Right lobe of liver (tissue), 6 donors: ENCODE results near the gene CELA3B. TPM values are rescaled to one million over a fixed set of nuclear protein-coding genes. Genes with fewer than 3 reads are reported as not detected.
"Not testable (repeated sequence)": the region's sequence is repeated elsewhere in the genome, so short reads cannot be mapped to it uniquely, and the experiment has no call there.

Experiments
- ATAC-seq, 4 donors: fragments of 200-7000 bp; cut with Tn5 transposase; one replicate each; pipeline ENCODE4 v1.9.1; 2020; ENCODE audit warnings: mild to moderate bottlenecking in 4 of 4, moderate library complexity in 4 of 4
- DNase-seq, 3 donors: peaks; one replicate each; pipeline ENCODE4 v3.0.0-alpha.2; 2020
- H3K27ac ChIP-seq, 3 donors: fragments of 200-600 bp; one replicate each; pipeline ENCODE4 v1.8.0; 2022
- H3K27me3 ChIP-seq, 2 donors: fragments of 200-600 bp; one replicate each; pipeline ENCODE4 v1.8.0; 2022
- H3K36me3 ChIP-seq, 4 donors: fragments of 200-600 bp; sonication (generic) in 1 of 4; one replicate each; pipeline versions ENCODE4 v1.5.1 to v1.8.0; 2017 to 2022; ENCODE audit warnings: control low read depth in 1 of 4
- H3K4me1 ChIP-seq, 4 donors: fragments of 200-600 bp; sonication (generic) in 1 of 4; one replicate each; pipeline versions ENCODE4 v1.5.1 to v1.8.0; 2017 to 2022; ENCODE audit warnings: control low read depth in 1 of 4
- H3K4me3 ChIP-seq, 3 donors: fragments of 200-600 bp; one replicate each; pipeline ENCODE4 v1.8.0; 2022
- H3K9me3 ChIP-seq, 4 donors: fragments of 200-600 bp; sonication (generic) in 1 of 4; one replicate each; pipeline versions ENCODE4 v1.5.1 to v1.8.0; 2017 to 2022; ENCODE audit warnings: control low read depth in 1 of 4
- WGBS: methylation state at CpG from one replicate; pipeline ENCODE4 v1.1.6; 2018; ENCODE audit warnings: low coverage, low lambda C conversion rate; ENCODE audit not compliant: insufficient coverage; ENCODE audit errors: missing lambda C conversion rate; 5-methylcytosine and 5-hydroxymethylcytosine counted together
- intact Hi-C, 2 donors: fragments of 100-400 bp; cut with DNase I; formaldehyde crosslinking; loops; one replicate each; pipeline versions ENCODE4 v1.11.2 to v1.14.1; 2022
- total RNA-seq, 6 experiments: library from RNA; depleted of rRNA in 2 of 6; stranded (reverse); fragments of >200 nt in 2 of 6; fragmentation: NEBNext Ultra II Directional in 3 of 6; extraction: Animal tissue kit (Norgen Biotek cat#: 25700) in 3 of 6; gene quantifications; one replicate each; pipeline versions ENCODE4 v1.1.0 to v1.2.4, GENCODE V29; 2016 to 2023
- donor health status: DM: no; HTN: yes; CAD: no.
- donor health status: DM: no; HTN: no; CAD: no.
- donor health status: DM: no; HTN: no; CAD: no.
- donor health status: DM: no; HTN: yes; CAD: no.
- donor health status: DM: no; HTN: yes; CAD: no.

Gene CELA3B
- total RNA-seq, 6 experiments from 2014 or later = not detected

- H3K4me3 ChIP-seq, H3K36me3 ChIP-seq, H3K27me3 ChIP-seq, DNase-seq, intact Hi-C loops, H3K27ac ChIP-seq, H3K9me3 ChIP-seq, H3K4me1 ChIP-seq: not testable (repeated sequence)
- WGBS = no CpG with 5 or more reads among the region's 4 CpGs
- peak in 1 of 4 donors; percentile 25 for ATAC-seq
Observed at GRCh38 chr1:21981253-21981652, 4.4 kb downstream of the CELA3B start.

- H3K36me3 ChIP-seq, H3K27ac ChIP-seq, H3K4me3 ChIP-seq, H3K9me3 ChIP-seq, DNase-seq, intact Hi-C loops, H3K27me3 ChIP-seq, ATAC-seq, H3K4me1 ChIP-seq: not testable (repeated sequence)
- WGBS = 83% methylated on average over 6 of the region's 6 CpGs
Observed at GRCh38 chr1:21982122-21982521, 5.3 kb downstream of the CELA3B start.

GRCh38 chr1:21983539-21983938 lies 6.7 kb downstream of the CELA3B start:
- H3K36me3 ChIP-seq, H3K4me3 ChIP-seq, H3K27me3 ChIP-seq, H3K27ac ChIP-seq, DNase-seq, H3K4me1 ChIP-seq, ATAC-seq, intact Hi-C loops, H3K9me3 ChIP-seq: not testable (repeated sequence)
- WGBS = 60% methylated on average over 1 of the region's 15 CpGs

- H3K27ac ChIP-seq, H3K27me3 ChIP-seq, DNase-seq, ATAC-seq, H3K4me1 ChIP-seq, H3K9me3 ChIP-seq, H3K36me3 ChIP-seq, H3K4me3 ChIP-seq, intact Hi-C loops: not testable (repeated sequence)
- no CpG with 5 or more reads among the region's 5 CpGs for WGBS
Observed at GRCh38 chr1:21985893-21986292, 9.1 kb downstream of the CELA3B start.

- H3K4me3 ChIP-seq, DNase-seq, H3K27ac ChIP-seq, H3K4me1 ChIP-seq, intact Hi-C loops, H3K9me3 ChIP-seq, H3K36me3 ChIP-seq, ATAC-seq, H3K27me3 ChIP-seq: not testable (repeated sequence)
- 78% methylated on average over 4 of the region's 12 CpGs for WGBS
Observed at GRCh38 chr1:21986386-21986785, 9.6 kb downstream of the CELA3B start.

- H3K27me3 ChIP-seq, H3K4me3 ChIP-seq, DNase-seq, H3K27ac ChIP-seq, H3K4me1 ChIP-seq, H3K9me3 ChIP-seq, ATAC-seq, H3K36me3 ChIP-seq, intact Hi-C loops: not testable (repeated sequence)
- 70% methylated on average over 2 of the region's 5 CpGs for WGBS
Observed at GRCh38 chr1:21989672-21990393, 13.0 kb downstream of the CELA3B start.

- ATAC-seq, DNase-seq: not testable (repeated sequence)
- WGBS = 69% methylated on average over 2 of the region's 3 CpGs
Observed at GRCh38 chr1:21992186-21992585, 15.4 kb downstream of the CELA3B start.

GRCh38 chr1:21994716-21995115 lies 17.9 kb downstream of the CELA3B start:
- WGBS = 100% methylated on average over 7 of the region's 8 CpGs
- H3K4me3 ChIP-seq, intact Hi-C loops, H3K36me3 ChIP-seq, H3K27me3 ChIP-seq, H3K9me3 ChIP-seq, ATAC-seq, DNase-seq, H3K4me1 ChIP-seq, H3K27ac ChIP-seq: not testable (repeated sequence)

More at GRCh38 chr1:21992186-21992585, 15.4 kb downstream of the CELA3B start:
- H3K27ac ChIP-seq, H3K27me3 ChIP-seq, H3K4me3 ChIP-seq, H3K4me1 ChIP-seq, intact Hi-C loops, H3K9me3 ChIP-seq, H3K36me3 ChIP-seq: not testable (repeated sequence)

- H3K27ac ChIP-seq, H3K9me3 ChIP-seq, DNase-seq, H3K4me3 ChIP-seq, intact Hi-C loops, H3K27me3 ChIP-seq, H3K36me3 ChIP-seq, H3K4me1 ChIP-seq: not testable (repeated sequence)
- peak in 2 of 4 donors; percentile 33 to 38 for ATAC-seq
- WGBS = 40% methylated on average over 1 of the region's 3 CpGs
Observed at GRCh38 chr1:21996663-21996970, 19.8 kb downstream of the CELA3B start.

- peak; percentile 32 to 78 (median 68) for ATAC-seq
- H3K36me3 ChIP-seq, H3K9me3 ChIP-seq, DNase-seq, H3K27me3 ChIP-seq, H3K4me3 ChIP-seq, intact Hi-C loops, H3K27ac ChIP-seq, H3K4me1 ChIP-seq: not testable (repeated sequence)
- 55% methylated on average over 7 of the region's 9 CpGs for WGBS
Observed at GRCh38 chr1:21997891-21998623, 21.2 kb downstream of the CELA3B start.

- intact Hi-C loops, DNase-seq, H3K4me3 ChIP-seq, H3K4me1 ChIP-seq, H3K9me3 ChIP-seq, H3K27me3 ChIP-seq, ATAC-seq, H3K27ac ChIP-seq, H3K36me3 ChIP-seq: not testable (repeated sequence)
- WGBS = 49% methylated on average over 3 of the region's 15 CpGs
Observed at GRCh38 chr1:21998624-21999294, 21.9 kb downstream of the CELA3B start.
